Germinal center (tissue), 1 donor: ENCODE data around the gene TP53I13.
A peak's percentile ranks its signal among the peaks of the same experiment; 100 is the strongest.

Experiments used
- DNase-seq: peaks from one replicate; pipeline ENCODE4 v3.0.0; 2012; ENCODE audit warnings: mixed read lengths, low spot score

Gene TP53I13

GRCh38 chr17:29581583-29582253 lies 13.2 kb downstream of the TP53I13 start:
- no peak for DNase-seq

DNA sequence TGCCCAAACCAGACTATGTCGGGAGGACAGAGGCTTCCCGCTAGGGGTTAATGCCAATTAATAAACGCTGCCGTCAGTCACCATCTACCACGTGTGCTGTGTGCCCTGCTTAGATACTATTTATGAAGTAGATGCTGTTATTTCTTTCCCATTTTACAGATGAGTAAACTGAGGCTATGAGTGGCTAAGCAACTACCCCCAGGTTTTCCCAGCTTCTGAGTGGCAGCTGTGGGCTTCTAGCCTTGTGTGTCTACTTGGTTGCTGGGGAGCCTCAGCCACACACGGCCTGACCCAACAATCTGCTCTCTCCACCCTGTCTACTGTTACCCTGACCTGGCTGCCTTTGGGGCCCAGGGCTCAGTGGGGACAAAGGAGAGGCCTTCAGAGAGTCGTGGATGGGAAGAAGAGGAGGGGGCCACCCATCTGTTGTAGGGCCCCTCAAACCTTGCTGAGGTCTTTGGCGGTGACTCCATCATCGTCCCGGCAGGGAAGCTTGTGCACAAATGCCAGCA lies 13.8 kb downstream of the TP53I13 start:
- no peak for DNase-seq

GRCh38 chr17:29582772-29583171 lies 14.3 kb downstream of the TP53I13 start:
- DNase-seq: no peak

DNA sequence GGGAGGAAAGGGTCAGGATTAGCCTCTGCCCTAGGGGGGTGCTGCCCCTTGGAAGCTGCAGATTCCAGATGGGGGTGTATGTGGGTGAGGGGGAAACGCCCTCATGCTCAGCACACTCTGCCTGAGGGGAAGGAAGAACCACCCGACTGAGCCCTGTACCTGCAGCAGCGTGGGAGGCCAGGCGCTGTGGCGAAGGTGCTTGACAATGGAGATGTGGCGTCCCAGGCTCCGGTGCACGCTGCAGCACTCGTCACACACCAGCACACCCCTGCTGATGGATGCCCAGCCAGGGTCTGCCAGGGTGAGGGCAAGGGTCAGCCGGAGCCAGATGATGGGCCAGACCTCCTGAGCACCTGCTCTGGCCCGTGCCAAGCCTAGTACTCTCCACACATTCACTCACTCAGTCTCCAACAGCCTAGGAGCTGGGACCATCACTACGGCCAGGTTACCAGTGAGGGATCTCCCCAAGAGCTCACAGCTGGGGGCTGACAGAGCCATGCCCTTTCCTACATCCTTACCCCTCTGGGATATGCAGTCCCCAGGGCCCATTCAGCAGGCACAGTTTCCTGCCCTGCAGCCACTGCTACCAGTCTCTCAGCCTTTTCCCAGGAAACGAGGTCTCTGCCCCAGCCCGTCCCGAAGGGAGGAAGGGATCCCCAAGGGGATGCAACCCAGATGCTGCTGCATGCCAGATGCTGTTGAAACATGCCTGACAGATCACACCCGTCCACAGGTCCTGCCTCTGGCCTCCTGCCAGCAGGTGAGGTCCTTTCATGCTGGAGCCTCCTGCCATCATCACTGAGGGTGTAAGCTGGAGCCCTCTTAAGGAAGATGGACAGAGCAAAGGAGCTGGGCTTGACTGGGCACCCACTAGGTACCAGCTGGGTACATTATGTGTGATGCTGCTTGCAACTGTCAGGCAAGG lies 15.1 kb downstream of the TP53I13 start:
- no peak for DNase-seq

GRCh38 chr17:29584452-29585079 lies 16.1 kb downstream of the TP53I13 start:
- DNase-seq: no peak

- DNase-seq: no peak
These were observed 16.7 kb downstream of the TP53I13 start for GRCh38 chr17:29585080-29585751.

GRCh38 chr17:29586676-29587469 lies 18.4 kb downstream of the TP53I13 start:
- no peak for DNase-seq

GRCh38 chr17:29587591-29587990 lies 19.1 kb downstream of the TP53I13 start:
- no peak for DNase-seq

DNA sequence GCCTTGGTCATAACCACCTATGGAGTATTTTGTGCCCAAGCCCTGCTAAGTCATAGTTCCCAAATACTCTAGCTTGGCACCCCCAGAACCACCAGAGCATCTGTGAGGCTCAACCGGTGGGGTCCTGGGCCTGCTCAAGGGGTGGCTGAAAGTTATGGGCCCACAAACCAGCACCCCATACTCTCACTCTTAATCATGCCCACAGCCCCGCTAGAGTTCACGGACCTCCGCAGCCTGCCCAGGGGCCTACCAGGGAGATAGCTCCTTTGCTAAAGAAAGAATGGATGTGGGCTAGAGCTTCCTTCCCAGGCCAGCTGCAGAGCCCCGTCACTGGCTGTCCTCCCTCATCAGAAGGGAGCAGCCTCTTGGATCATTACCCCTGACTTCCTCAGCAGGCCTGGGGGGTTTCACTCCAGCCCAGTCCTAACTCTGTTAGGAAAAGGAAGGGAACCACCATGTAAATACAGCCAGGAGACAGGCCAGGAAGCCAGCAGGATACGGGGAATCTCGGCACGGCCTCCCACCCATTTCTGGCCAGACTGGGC lies 19.6 kb downstream of the TP53I13 start:
- no peak for DNase-seq

DNA sequence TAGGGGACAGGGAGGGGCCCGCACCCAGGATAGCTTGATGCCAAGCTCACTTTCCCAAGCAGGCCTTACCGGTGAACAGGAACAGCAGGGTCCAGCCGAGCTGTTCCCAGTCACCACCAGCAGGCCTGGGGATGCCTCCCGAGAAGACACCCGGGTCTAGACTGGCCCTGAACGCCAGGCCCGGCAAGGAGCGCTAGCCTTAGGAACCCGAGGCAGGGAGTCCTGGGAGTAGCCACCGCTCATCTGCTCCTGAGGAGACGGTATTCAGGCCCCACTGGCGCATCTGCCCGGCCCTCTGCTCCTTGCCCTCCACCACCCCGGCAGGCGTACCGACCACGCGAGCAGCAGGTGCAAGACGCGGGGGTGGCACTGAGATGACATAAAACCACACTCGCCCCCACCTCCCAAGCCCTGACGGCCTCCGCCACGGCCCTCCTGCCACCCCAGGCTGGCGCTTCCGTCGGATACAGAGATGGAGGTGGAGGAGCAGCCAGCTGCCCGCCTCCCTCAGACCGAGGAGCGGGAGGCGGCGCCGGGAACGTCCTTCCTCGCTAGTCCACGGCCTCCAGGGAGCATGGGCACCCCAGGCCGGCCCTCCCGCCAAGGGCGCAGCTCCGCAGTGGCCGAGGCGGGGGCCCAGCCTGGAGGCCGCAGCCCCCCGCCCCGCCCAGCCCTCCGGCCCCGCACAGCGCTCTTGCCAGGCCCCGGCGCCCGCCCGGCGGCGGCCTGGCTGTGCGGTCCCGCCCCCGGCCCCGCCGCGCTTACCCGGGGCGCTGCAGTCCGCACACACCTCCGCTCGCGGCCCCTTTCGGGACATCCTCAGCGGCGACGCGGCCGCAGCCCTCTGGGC lies 20.3 kb downstream of the TP53I13 start:
- peak; percentile 42 for DNase-seq

- DNase-seq: peak; percentile 93
These were observed 21.3 kb downstream of the TP53I13 start, which contains the start of gene GIT1 for GRCh38 chr17:29589524-29590410. Gene GIT1 (minus strand): TSS chr17:29589648. CDS start chr17:29589378, 270 bp downstream.

- DNase-seq: no peak
These were observed 22.1 kb downstream of the TP53I13 start for GRCh38 chr17:29590411-29591145.

GRCh38 chr17:29591146-29591736 lies 22.7 kb downstream of the TP53I13 start:
- peak; percentile 42 for DNase-seq

- peak; percentile 87 for DNase-seq
These were observed 23.5 kb downstream of the TP53I13 start for GRCh38 chr17:29591737-29592608.

GRCh38 chr17:29592850-29593551 lies 24.5 kb downstream of the TP53I13 start, which contains the start of gene ANKRD13B:
Gene ANKRD13B (plus strand): TSS chr17:29593132. CDS start chr17:29593622, 490 bp downstream.
- DNase-seq: no peak
